ENCODE data around the gene SLC6A4.

SLC6A4 gene

GRCh38 chr17:30212750-30213149 lies 22.7 kb downstream of the SLC6A4 start:
- DNase-seq (ENCODE audit: low read depth) = no peak
- no peak for TF ChIP-seq POLR2A (IDR thresholded peaks at IDR 0.05; ENCODE audit: extremely low read depth, insufficient read length)
- TF ChIP-seq CTCF (IDR thresholded peaks at IDR 0.05; ENCODE audit: low read depth, low read length) = no peak
- no peak for TF ChIP-seq MYC (IDR thresholded peaks at IDR 0.05; ENCODE audit: low read depth, low read length)
- TF ChIP-seq MAX (IDR thresholded peaks at IDR 0.05; ENCODE audit: low read depth, low read length) = no peak
- no peak overlapping the region for H3K4me3 ChIP-seq (ENCODE audit: low read depth, low read length)

GRCh38 chr17:30211371-30211770 lies 24.1 kb downstream of the SLC6A4 start:
- TF ChIP-seq POLR2A (IDR thresholded peaks at IDR 0.05; ENCODE audit: extremely low read depth, insufficient read length) (no peak), MYC (IDR thresholded peaks at IDR 0.05; ENCODE audit: low read depth, low read length) (no peak), MAX (IDR thresholded peaks at IDR 0.05; ENCODE audit: low read depth, low read length) (no peak), CTCF (IDR thresholded peaks at IDR 0.05; ENCODE audit: low read depth, low read length) (no peak)
- no peak overlapping the region for H3K4me3 ChIP-seq (ENCODE audit: low read depth, low read length)
- no peak for DNase-seq (ENCODE audit: low read depth)

GRCh38 chr17:30210901-30211300 lies 24.6 kb downstream of the SLC6A4 start:
- no peak overlapping the region for H3K4me3 ChIP-seq (ENCODE audit: low read depth, low read length)
- DNase-seq (ENCODE audit: low read depth) = no peak
- TF ChIP-seq MAX (IDR thresholded peaks at IDR 0.05; ENCODE audit: low read depth, low read length) (no peak), CTCF (IDR thresholded peaks at IDR 0.05; ENCODE audit: low read depth, low read length) (no peak), POLR2A (IDR thresholded peaks at IDR 0.05; ENCODE audit: extremely low read depth, insufficient read length) (no peak), MYC (IDR thresholded peaks at IDR 0.05; ENCODE audit: low read depth, low read length) (no peak)

GRCh38 chr17:30210366-30210765 lies 25.1 kb downstream of the SLC6A4 start:
- DNase-seq (ENCODE audit: low read depth) = no peak
- TF ChIP-seq POLR2A (IDR thresholded peaks at IDR 0.05; ENCODE audit: extremely low read depth, insufficient read length) = no peak
- TF ChIP-seq MYC (IDR thresholded peaks at IDR 0.05; ENCODE audit: low read depth, low read length) = no peak
- TF ChIP-seq CTCF (IDR thresholded peaks at IDR 0.05; ENCODE audit: low read depth, low read length) = no peak
- no peak for TF ChIP-seq MAX (IDR thresholded peaks at IDR 0.05; ENCODE audit: low read depth, low read length)
- no peak overlapping the region for H3K4me3 ChIP-seq (ENCODE audit: low read depth, low read length)

- no peak for DNase-seq (ENCODE audit: low read depth)
- TF ChIP-seq POLR2A (IDR thresholded peaks at IDR 0.05; ENCODE audit: extremely low read depth, insufficient read length) (no peak), MAX (IDR thresholded peaks at IDR 0.05; ENCODE audit: low read depth, low read length) (no peak), MYC (IDR thresholded peaks at IDR 0.05; ENCODE audit: low read depth, low read length) (no peak), CTCF (IDR thresholded peaks at IDR 0.05; ENCODE audit: low read depth, low read length) (no peak)
Observed at GRCh38 chr17:30209930-30210329, 25.6 kb downstream of the SLC6A4 start.

GRCh38 chr17:30208214-30208613 lies 27.3 kb downstream of the SLC6A4 start:
- no peak for TF ChIP-seq CTCF (IDR thresholded peaks at IDR 0.05; ENCODE audit: low read depth, low read length)
- no peak for TF ChIP-seq MAX (IDR thresholded peaks at IDR 0.05; ENCODE audit: low read depth, low read length)
- TF ChIP-seq MYC (IDR thresholded peaks at IDR 0.05; ENCODE audit: low read depth, low read length) = no peak
- TF ChIP-seq POLR2A (IDR thresholded peaks at IDR 0.05; ENCODE audit: extremely low read depth, insufficient read length) = no peak
- DNase-seq (ENCODE audit: low read depth) = no peak
- no peak overlapping the region for H3K4me3 ChIP-seq (ENCODE audit: low read depth, low read length)

More at GRCh38 chr17:30209930-30210329, 25.6 kb downstream of the SLC6A4 start:
- no peak overlapping the region for H3K4me3 ChIP-seq (ENCODE audit: low read depth, low read length)
